Fibroblast of skin of back (primary cell): Measurements from ENCODE around the gene RND2.
"Not testable (repeated sequence)": the region's sequence is repeated elsewhere in the genome, so short reads cannot be mapped to it uniquely, and the experiment has no call there.

Experiments
- DNase-seq: peaks from one replicate; pipeline ENCODE4 v3.0.0-alpha.2; 2013

Gene RND2

DNA sequence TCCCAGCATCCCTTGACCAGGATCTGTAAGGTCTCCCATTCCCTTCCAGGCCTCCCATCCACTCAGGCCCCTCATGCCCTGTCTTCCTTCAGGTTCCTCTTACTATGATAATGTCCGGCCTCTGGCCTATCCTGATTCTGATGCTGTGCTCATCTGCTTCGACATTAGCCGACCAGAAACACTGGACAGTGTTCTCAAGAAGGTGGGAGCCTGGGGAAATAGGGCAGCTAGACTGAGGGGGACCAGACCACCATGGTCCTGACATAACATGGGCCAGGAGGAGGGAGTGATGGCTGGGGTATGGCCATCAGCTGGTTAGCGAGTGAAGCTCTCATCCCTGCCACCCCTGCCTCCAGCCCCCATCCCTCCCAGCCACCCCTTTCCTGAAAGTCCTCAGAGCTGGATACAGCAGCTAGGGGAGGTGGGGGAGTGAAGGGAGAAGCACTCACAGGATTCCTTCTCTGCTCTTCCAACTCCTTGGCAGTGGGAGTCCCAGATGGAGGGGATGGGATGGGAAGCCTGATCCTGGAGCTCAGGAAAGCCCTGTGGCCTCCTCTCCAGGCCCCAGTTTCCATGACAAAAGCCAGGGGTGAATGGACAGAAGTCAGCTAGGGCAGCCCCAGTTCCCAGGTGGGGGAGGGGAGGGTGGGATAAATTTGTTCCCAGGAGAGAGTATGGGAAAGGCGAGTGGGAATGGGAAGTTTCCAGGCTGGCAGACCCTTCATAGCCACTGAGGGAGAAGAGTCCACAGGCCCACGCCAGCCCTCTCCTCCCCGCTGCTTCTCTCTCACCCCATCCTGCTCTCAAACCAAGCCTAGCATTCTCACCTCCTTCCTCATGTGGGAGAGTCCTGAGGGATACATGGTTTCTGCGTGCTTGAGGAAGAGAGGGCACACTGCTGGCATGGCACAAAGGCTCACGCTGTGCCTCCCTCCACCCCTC lies 2.3 kb downstream of the RND2 start:
- no peak for DNase-seq

DNA sequence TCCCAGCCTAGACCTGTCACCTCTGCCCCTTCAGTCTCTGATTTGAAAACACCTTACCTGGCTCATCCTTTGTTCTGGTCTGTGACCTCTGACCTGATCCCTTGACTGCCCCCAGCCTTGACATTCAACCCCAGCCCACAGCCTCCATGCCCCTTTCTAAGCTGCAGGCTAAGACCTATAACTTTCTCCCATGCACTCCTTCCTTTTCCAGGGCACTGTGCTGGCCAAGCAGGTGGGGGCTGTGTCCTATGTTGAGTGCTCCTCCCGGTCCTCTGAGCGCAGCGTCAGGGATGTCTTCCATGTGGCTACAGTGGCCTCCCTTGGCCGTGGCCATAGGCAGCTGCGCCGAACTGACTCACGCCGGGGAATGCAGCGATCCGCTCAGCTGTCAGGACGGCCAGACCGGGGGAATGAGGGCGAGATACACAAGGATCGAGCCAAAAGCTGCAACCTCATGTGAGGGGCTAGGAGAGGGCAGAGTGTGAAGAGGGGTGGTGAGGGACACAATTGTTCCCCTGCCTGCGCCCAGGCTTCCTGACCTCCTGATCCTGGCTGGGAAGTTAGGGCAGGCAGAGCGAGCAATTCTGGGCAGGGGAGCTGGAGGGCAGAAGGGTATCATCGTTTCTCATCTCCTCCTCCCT lies 3.3 kb downstream of the RND2 start:
- no peak for DNase-seq

DNA sequence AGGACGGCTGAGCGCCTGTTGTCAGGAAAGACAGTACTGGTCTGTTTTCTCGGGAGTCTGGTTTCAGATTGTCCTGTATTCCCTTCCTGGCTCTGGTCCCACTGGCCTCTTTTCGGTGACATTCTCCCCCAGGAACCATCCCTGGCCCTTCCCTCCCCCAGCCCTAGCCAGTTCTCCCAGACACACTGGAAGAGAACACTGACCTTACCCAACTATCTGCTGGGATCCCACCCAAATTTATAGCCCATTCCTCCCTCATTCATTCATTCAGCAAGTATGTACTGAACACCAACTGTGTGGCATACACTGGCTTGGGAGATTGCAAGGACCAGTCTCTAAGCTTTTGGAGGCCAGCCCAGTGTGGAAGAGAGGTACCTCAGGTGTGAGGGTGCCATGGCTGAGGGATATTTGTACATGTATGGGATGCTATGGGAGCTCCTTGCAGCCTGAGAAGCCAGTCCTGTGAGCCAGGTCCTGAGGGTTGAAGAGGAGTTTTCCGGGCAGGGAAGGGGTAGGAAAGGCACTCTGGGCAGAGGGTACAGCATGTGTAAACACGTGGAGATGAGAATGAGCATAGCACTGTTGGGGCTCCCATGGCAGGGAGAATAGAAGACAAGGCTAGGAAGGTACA lies 5.2 kb downstream of the RND2 start:
- DNase-seq, result no peak

DNA sequence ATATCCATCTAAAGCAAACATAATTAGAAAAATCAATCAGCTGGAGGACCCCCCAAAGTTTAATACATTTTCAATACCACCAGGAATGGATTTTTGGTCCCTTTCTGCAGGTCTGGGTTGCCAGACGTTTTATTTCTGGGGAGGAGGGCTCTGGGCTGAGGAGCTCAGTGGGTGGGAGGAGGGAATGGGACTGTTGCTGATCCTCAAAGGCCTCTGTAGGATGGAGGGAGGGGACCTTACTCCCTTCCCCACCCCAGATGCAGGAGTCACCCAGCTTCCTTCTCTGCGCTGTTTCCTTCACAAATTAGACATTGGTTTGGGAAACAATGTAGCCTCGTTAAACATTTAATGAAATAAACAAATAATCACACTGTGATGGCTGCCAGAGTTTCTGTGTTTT lies 6.6 kb downstream of the RND2 start:
- no peak for DNase-seq

DNA sequence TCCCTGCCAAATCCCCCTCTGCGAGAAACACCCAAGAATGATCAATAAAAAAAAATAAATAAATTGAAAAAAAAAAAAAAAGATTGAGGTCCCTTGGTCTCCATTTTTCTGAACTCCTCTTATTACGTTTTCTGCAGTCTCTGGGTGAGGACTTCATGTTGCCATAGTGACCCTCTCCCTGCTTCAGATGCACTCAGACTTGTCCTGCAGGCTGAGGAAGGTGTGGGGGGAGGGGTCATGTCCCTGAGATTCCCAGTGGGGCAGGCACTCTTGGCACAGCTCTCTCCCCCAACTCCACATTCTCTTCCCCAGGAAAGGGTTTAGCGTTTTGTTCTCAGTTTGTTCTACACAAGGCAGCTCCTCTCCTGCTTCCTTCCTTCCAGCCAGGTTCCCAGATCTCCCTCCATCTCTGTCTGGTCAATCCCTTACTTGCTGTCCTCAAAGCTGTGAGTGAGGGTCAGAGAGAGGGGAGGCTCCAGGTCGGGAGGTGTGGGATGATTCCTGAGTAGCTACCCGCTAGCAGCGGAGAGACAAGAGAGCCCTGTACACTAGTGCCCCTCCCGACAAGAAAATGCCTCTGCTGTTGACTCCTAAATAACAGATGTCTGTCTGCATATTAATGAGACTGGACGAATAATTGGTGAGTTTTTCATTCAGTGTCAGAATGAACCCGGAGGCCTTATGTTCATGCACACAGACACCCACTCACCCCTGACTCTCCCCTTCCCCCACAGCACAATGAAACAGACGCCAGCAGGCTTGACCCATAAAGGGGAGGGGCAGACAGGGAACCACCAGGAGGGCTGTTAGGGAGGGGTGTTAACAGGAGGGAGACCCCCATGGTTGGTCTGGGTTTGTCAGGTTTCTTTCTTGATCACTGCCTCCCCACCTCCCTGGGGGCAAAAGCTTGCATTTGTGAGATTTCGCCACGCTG lies 9.2 kb downstream of the RND2 start:
- DNase-seq, result no peak

DNA sequence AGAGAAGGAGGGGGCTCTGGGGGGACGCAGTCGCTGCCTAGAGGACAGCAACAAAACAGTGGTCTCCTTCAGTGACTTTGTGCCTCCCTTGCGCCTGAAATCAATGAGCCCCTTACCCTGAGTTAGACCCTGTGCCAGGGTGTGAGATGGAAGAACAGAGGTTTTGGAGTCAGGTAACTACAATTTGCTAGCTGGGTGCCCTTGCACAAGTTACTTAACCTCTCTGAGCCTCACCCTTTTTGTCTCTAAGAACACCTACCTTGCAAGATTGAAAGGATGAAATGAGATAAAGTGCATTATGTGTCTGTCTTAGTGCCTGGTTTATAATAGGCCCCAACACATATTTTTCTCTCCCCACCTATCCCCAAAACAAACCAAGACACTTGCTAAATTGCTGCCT lies 9.9 kb downstream of the RND2 start:
- no peak for DNase-seq

DNA sequence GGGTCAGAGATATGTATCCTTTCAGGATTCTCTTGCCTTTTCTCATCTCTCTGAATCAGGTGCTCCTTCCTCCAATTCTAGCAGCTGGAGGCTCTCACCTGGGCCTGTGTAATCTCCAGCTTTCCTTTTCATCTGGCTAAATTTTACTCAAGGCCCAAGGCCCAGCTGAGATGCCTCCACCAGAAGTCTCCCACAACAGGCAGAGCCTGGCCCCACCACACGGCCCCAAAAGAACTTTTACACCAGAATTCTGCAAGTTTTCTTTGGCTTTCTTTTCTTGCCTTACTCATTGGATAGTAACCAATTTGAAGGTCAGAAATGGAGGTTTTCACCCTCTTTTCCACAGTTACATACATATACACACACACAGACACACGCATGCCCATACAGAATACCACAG lies 14.6 kb downstream of the RND2 start:
- DNase-seq, result no peak

DNA sequence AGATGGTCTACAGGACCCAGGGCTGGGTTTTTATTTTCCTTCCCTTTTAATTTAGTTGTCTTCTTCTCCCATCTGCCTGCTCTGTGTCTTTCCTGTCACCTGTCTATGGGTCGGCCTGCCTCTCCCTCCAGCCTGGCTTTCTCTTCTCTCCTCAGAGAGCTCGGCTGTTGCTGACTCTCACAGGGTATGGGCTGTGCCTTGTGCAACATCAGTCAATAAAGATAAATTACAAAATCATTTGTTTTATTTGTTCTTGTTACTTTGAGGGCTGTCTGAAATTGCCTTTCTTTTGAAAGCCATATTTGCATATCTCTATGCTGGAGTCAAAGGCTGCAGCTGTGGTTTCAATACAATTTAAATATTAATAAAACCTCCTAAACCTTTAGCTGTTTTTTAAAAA lies 15.6 kb downstream of the RND2 start:
- DNase-seq, result no peak

DNA sequence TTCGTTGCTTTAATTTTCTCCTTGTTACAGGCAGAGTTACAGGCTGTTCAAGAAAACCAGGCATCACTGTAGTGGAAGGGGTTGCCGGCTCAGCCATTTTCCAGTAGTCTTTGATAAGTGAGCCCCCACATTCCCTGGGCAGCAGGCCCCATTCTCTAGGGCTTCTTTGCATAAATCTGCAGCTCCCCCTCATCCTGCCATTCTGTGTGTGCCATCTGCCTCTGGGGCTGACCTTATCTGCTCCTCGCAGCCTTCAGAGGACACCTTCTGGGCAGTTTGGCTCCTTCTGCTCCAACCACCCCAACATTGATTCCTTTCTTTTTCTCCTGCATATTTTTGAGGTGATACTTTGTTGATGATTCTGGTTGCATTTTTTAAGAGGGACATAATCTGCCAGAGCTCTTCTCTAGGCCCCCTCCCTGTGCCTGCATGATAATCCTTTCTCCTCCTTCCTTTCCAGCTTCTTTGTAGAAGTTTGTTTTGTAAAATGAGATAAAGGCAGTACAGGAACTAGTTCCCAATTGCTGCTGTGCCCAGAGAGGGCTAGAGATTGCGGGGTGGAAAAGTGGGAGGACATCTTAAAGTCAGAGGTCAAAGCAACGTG lies 17.1 kb downstream of the RND2 start:
- DNase-seq, result peak; percentile 19

DNA sequence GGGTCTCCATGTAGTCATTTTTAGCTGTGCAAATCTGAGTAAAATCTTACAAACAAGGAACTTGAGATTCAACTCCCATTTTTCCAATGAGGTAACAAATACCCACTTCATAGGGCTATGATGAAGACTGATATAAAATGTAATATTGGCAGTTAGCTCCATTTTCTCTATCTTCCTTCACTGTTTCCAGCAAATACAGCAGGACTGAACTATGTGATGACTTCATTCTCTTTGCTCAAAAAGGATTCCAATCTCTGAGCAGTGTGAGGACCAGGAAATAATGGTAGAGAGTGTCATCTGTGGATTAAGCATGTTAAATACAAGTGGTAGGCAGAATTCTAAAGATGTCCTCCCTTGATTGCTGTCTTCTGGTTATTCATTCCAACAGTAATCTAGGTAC lies 18.3 kb downstream of the RND2 start:
- DNase-seq, result peak; percentile 28

DNA sequence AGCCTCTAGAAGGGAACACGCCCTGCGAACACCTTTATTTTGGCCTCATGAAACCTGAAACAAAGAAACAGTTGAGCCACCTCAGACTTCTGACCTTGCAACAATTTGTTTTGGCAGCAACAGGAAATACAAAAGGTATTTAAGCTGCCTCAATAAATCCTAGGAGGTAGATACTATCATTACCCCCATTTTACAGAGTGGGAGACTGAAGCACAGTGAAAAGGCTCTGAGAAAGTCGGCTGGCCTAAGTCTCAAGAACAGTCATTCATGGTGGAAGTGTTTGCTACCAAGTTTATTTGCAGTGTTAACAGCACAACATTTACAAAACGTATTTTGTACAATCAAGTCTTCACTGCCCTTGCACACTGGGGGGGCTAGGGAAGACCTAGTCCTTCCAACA lies 19.0 kb downstream of the RND2 start:
- no peak for DNase-seq

DNA sequence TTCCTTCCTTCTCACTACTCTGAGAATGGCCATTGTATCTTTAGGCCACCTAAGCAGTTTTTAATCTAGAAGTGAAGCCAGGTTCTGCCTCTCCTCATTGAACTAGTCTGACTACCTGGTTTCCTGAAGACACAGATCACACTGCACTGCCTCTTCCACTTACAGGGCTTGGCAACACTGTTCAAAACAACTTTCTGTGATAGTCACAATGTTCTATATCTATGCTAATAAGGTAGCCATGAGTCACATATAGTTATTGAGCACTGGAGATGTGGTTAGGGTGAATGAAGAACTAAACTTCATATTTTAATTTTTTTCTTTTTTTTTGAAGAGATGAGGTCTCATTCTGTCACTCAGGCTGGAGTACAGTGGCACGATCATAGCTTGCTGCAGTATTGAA lies 26.9 kb downstream of the RND2 start:
- DNase-seq, result no peak

DNA sequence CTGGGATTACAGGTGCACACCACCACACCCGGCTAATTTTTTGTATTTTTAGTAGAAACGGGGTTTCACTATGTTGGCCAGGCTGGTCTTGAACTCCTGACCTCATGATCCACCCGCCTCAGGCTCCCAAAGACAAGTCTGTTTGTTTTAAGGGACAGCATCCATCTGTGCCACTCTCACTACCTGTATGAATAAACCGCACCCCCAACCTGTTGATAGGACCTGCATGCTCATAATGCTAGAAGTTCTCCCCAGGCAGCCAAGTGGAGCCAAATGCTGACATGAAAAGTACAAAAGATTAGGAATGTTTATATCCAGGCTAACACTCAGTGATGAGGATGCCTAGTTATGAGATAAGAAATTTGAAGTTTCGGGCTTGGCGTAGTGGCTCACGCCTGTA lies 28.0 kb downstream of the RND2 start:
- not testable (repeated sequence) for DNase-seq

DNA sequence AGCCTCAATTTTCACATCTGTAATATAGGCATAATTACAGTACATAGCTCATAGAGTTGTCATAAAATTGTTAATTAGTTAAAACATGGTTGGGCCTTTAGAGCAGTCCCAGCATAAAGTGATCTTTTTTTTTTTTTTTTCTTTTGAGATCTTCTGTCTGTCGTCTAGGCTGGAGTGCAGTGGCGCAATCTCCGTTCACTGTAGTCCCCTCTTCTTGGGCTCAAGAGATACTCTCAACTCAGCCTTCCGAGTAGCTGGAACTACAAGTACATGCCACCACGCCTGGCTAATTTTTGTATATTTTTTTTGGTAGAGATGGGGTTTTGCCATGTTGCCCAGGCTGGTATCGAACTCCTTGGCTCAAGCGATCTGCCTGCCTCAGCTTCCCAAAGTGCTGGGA lies 31.0 kb downstream of the RND2 start:
- DNase-seq, result no peak

DNA sequence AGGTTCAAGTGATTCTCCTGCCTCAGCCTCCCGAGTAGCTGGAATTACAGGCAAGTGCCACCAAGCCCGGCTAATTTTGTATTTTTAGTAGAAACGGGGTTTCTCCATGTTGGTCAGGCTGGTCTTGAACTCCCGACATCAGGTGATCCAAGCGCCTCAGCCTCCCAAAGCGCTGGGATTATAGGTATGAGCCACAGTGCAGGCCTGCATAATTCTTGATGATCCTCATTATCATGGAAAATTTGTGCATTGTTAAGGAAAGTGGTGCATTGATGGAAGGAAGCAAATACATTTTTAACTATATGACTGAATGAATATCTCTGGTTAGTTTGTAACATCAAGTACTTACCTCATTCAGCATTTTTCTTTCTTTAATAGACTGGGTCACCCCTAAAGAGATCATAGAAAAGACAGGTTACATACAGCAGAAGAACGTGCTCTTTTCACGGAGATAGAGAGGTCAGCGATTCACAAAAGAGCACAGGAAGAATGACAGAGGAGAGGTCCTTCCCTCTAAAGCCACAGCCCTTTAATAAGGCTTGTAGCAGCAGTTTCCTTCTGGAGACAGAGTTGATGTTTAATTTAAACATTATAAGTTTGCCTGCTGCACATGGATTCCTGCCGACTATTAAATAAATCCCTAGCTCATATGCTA lies 38.1 kb downstream of the RND2 start:
- DNase-seq, result no peak

DNA sequence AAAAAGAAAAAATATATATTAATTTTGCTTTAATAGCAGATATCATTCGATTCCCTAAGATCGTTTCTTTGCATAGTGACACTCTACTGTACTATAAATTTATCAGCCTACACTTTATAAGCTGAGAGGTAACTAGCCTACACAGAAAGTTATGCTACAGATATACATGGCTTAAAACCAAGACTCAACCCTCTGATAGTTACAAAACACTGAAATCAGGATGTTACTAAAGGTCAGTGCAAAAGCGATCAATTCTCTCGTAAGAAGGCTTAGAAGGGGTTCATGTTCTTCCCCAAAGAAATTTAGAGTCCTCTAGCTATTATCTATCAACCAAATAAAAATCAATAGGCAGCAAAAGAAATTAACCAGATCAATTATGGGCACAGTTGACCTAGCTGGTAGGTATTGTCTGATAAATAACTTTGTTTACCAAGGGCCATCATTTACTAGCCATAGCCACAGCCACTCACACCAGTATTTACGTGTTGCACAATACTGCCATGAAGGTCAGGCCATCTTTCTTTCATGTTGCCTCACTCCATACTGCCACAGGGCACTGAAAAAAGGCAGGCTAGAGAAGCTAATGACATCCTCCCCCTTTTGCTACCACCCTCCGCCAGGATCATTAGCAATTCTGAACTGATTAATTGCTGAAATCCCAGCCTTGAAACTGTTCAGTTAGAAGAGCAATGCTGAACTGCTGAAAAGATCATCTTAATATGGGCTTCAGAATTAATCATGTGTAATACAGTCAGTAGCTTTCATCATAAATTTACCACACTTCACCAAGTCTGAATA lies 43.7 kb downstream of the RND2 start:
- no peak for DNase-seq

DNA sequence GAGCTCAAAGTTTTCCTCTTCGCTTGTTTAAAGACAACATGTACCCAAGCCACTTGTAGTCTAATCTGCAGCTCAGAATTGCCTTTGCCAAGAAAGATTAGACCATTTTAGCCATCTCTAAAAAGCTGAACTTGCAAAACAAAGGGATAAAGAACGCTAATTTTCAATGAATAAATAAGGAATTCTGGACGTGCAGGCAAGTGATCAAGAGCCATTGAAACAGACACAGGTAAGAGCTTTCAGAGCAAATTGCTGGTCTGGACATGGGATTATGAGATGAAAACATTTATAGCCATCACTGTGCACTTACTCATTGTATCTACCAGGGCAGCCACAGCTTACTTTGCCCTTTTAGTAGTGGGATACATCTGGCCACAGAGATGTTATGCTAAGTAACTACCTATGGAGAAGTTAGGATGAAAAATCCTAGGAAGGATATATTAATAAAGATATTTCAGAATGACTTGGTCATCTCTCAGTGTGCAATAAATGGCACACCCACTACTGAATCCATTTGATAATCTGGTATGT lies 44.4 kb downstream of the RND2 start:
- DNase-seq, result no peak

DNA sequence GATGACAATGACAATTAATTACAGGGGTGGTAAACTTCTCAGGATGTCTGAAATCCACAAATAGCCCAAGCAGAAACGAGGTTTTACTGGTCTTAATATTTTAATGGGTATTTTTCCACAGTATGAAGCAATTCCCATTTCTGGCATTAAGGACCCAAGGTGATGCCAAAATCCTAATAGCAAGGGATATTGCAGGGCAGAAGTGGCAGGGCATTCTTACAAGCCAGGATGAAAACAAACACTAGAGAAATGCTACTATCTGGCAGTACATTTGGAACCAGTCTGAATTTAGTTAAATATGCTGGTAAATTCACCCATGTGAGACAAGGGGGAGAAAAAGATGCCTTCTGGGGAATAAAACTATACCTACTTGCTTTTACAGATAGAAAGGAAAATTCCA lies 45.2 kb downstream of the RND2 start:
- DNase-seq, result no peak

DNA sequence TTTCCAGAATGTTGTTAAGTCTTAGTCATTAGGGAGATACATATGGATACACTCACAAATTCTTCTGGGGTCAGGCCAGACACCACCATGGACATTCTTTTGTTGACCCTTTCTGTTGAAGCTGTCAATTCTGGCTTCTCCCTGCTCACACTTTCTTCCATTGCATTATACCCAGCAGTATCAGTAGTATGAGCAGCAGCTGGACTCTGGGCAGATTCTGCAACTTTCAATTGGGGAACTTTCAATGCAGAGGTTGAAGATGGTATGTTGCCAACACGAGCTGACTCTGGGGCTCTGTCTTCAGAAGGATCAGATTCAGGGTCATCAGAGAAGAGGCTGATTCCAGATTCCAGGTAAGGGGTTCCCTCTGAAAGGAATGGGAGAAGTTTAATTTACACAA lies 45.8 kb downstream of the RND2 start:
- DNase-seq, result no peak

DNA sequence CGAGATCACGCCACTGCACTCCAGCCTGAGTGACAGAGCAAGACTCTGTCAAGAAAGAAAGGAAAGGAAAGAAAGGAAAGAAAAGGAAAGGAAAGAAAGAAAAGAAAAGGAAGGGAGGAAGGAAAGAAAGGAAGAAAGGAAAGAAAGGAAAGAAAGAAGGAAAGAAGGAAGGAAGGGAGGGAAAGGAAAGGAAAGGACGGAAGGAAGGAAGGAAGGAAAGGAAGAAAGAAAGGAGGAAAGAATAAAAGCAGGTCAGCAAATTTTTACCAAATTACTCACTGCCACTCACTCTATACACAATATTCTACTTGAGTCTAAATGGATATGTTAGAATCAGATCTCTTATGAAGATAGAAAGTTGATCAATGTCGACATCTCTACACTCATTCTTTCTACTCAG lies 49.8 kb downstream of the RND2 start:
- no peak for DNase-seq
